ENCODE results near the gene ADAM30.
"Not testable (repeated sequence)": the region's sequence is repeated elsewhere in the genome, so short reads cannot be mapped to it uniquely, and the experiment has no call there.

The ADAM30 gene

DNA sequence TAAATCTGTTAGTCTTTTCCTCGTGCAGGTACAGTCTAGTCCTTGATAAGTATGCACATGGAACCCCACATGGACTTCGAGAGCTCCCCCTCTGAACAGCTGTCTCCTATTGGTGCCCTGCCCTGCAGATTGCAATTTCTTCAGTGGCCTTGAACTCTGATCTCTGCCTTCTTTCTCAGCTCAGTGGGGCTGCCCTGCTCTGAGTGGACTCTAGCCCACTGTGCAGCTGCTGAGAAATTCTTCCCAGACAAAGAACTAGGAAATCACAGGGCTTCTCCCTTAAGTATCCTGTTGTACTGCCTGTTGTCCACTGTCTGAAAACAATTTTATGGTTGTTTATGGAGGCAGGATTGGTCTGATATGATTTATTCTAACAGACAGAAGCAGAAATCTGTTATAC lies 38.2 kb downstream of the ADAM30 start:
- H3K9me2 ChIP-seq (replicated peaks; ENCODE audit: insufficient read depth, low read length), result no peaks in the 10 kb centered on the region
- no peak overlapping the region for H2AFZ ChIP-seq (ENCODE audit: low read depth, low read length, severe bottlenecking)
- no peak overlapping the region for H3K4me2 ChIP-seq (ENCODE audit: low read depth, low read length, poor library complexity, severe bottlenecking)
- H3K79me2 ChIP-seq (ENCODE audit: insufficient read depth, low read length), result no peaks in the 10 kb centered on the region
- no peak overlapping the region for H3K9ac ChIP-seq (ENCODE audit: low read length)
- no peaks in the 10 kb centered on the region for H3K9me3 ChIP-seq (ENCODE audit: insufficient read depth, low read length)
- no peak for TF ChIP-seq EZH2phosphoT487 (conservative IDR thresholded peaks at IDR 0.05; ENCODE audit: low read length)
- TF ChIP-seq, protein P1, sequence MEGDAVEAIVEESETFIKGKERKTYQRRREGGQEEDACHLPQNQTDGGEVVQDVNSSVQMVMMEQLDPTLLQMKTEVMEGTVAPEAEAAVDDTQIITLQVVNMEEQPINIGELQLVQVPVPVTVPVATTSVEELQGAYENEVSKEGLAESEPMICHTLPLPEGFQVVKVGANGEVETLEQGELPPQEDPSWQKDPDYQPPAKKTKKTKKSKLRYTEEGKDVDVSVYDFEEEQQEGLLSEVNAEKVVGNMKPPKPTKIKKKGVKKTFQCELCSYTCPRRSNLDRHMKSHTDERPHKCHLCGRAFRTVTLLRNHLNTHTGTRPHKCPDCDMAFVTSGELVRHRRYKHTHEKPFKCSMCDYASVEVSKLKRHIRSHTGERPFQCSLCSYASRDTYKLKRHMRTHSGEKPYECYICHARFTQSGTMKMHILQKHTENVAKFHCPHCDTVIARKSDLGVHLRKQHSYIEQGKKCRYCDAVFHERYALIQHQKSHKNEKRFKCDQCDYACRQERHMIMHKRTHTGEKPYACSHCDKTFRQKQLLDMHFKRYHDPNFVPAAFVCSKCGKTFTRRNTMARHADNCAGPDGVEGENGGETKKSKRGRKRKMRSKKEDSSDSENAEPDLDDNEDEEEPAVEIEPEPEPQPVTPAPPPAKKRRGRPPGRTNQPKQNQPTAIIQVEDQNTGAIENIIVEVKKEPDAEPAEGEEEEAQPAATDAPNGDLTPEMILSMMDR (IDR thresholded peaks at IDR 0.05; ENCODE audit: insufficient read depth, low read length, poor library complexity, severe bottlenecking), result no peak
- no peak overlapping the region for H3K27ac ChIP-seq (ENCODE audit: low read depth, low read length)
- no peaks in the 10 kb centered on the region for H4K20me1 ChIP-seq (ENCODE audit: low read depth, low read length)
- H3K27me3 ChIP-seq (ENCODE audit: low read length), result no peaks in the 10 kb centered on the region
- no peaks in the 10 kb centered on the region for H3F3A ChIP-seq (ENCODE audit: insufficient read depth)
- H3K36me3 ChIP-seq (ENCODE audit: low read length), result no peaks in the 10 kb centered on the region
- H3K4me3 ChIP-seq (ENCODE audit: insufficient read depth, low read length, poor library complexity, severe bottlenecking), result no peak overlapping the region

DNA sequence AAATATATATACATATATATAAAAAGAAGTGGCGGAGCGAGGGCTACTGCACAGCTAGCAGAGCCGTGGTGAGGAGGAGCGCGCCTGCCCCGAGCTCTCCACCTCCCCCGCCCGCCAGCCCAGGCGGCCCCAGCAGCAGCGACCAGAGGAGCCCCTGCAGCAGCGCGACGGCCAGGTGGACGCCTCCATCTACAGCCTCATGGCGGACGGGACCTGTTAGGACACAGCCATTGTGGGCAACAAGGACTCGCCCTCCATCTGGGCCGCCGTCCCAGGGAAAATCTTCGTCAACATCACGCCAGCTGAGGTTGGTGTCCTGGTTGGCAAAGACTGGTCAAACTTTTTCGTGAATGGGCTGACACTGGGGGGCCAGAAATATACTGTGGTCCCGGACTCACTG lies 43.2 kb downstream of the ADAM30 start:
- Histone ChIP-seq H3K9me2 (replicated peaks; ENCODE audit: insufficient read depth, low read length) (no peaks in the 10 kb centered on the region), H3K4me2 (ENCODE audit: low read depth, low read length, poor library complexity, severe bottlenecking) (no peak overlapping the region), H3K9ac (ENCODE audit: low read length) (no peak overlapping the region), H4K20me1 (ENCODE audit: low read depth, low read length) (no peaks in the 10 kb centered on the region), H3F3A (ENCODE audit: insufficient read depth) (no peaks in the 10 kb centered on the region), H3K4me3 (ENCODE audit: insufficient read depth, low read length, poor library complexity, severe bottlenecking) (no peak overlapping the region), H3K36me3 (ENCODE audit: low read length) (no peaks in the 10 kb centered on the region), H3K9me3 (ENCODE audit: insufficient read depth, low read length) (no peaks in the 10 kb centered on the region), H2AFZ (ENCODE audit: low read depth, low read length, severe bottlenecking) (no peak overlapping the region), H3K27me3 (ENCODE audit: low read length) (no peaks in the 10 kb centered on the region), H3K79me2 (ENCODE audit: insufficient read depth, low read length) (no peaks in the 10 kb centered on the region), H3K27ac (ENCODE audit: low read depth, low read length) (no peak overlapping the region)
- TF ChIP-seq EZH2phosphoT487 (conservative IDR thresholded peaks at IDR 0.05; ENCODE audit: low read length), result no peak
- TF ChIP-seq, protein P1 (IDR thresholded peaks at IDR 0.05; ENCODE audit: insufficient read depth, low read length, poor library complexity, severe bottlenecking), result no peak

DNA sequence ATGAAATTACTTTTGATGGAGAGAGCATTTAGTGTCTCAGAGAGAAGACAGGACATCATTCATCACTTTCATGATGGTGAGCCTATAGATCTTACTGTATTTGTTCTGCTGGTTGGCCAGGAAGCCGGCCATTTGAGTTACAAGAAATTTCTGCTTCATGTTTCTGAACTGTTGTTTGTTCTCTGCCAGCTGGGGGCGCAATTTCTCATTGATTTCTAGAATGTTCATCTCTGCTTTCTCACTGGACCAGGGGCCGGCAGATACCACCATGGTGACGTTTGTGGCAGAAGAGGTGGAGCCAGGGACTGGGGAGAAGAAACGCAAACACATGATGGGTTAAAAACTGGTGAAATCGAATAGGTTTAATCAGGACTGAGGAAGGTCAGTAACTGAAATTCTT lies 52.1 kb downstream of the ADAM30 start:
- H3K9ac ChIP-seq (ENCODE audit: low read length); H3K4me2 ChIP-seq (ENCODE audit: low read depth, low read length, poor library complexity, severe bottlenecking); H3K27me3 ChIP-seq (ENCODE audit: low read length); H3K79me2 ChIP-seq (ENCODE audit: insufficient read depth, low read length); H3K27ac ChIP-seq (ENCODE audit: low read depth, low read length); H3K9me2 ChIP-seq (replicated peaks; ENCODE audit: insufficient read depth, low read length); H4K20me1 ChIP-seq (ENCODE audit: low read depth, low read length); H2AFZ ChIP-seq (ENCODE audit: low read depth, low read length, severe bottlenecking); H3F3A ChIP-seq (ENCODE audit: insufficient read depth); H3K4me3 ChIP-seq (ENCODE audit: insufficient read depth, low read length, poor library complexity, severe bottlenecking); H3K36me3 ChIP-seq (ENCODE audit: low read length); H3K9me3 ChIP-seq (ENCODE audit: insufficient read depth, low read length): not testable (repeated sequence)
- TF ChIP-seq, protein P1 (IDR thresholded peaks at IDR 0.05; ENCODE audit: insufficient read depth, low read length, poor library complexity, severe bottlenecking), result peak; percentile 20

Measured in SU-DHL-6 (cell line).